ENCODE data around the gene MLC1.

- TF ChIP-seq CTCF (IDR thresholded peaks at IDR 0.05) (no peak), REST (IDR thresholded peaks at IDR 0.05; ENCODE audit: insufficient read depth in 1 of 2, low read depth in 2 of 2, low read length in 1 of 2) (no peak), POLR2AphosphoS5 (IDR thresholded peaks at IDR 0.05; ENCODE audit: low read depth, low read length) (no peak), TCF7L2 (IDR thresholded peaks at IDR 0.05; ENCODE audit: low read depth, low read length) (no peak), SIN3A (IDR thresholded peaks at IDR 0.05; ENCODE audit: borderline replicate concordance, insufficient read depth, low read depth, low read length) (no peak)
These were observed 43.7 kb downstream of the MLC1 start for GRCh38 chr22:50041361-50042065.
